Neuronal stem cell (in vitro differentiated cells): ENCODE measurements around the gene KLRC3.

Experiments
- DNase-seq: peaks from one replicate; pipeline ENCODE4 v3.0.0-alpha.2; 2013; ENCODE audit warnings: low spot score
- H2AFZ ChIP-seq: one replicate; pipeline ENCODE4 v1.6.1; 2013; ENCODE audit warnings: mild to moderate bottlenecking, low read length, inconsistent platforms
- H2AK5ac ChIP-seq: 2 replicates; pipeline ENCODE4 v1.6.1; 2013; ENCODE audit warnings: low read depth, mild to moderate bottlenecking, inconsistent platforms, low read length, moderate library complexity, mixed read lengths
- H2BK120ac ChIP-seq: 2 replicates; pipeline ENCODE4 v1.6.1; 2013; ENCODE audit warnings: low read depth, mild to moderate bottlenecking, inconsistent platforms, low read length, moderate library complexity, mixed read lengths
- H2BK12ac ChIP-seq: one replicate; pipeline ENCODE4 v1.6.1; 2013; ENCODE audit warnings: low read length, inconsistent platforms
- H2BK15ac ChIP-seq: 2 replicates; pipeline ENCODE4 v1.6.1; 2013; ENCODE audit warnings: mild to moderate bottlenecking, low read length, inconsistent platforms, mixed read lengths
- H2BK5ac ChIP-seq: one replicate; pipeline ENCODE4 v1.6.1; 2013; ENCODE audit warnings: inconsistent platforms, mild to moderate bottlenecking, low read length, moderate library complexity
- H3K14ac ChIP-seq: one replicate; pipeline ENCODE4 v1.6.1; 2013; ENCODE audit warnings: low read length, inconsistent platforms
- H3K18ac ChIP-seq: 2 replicates; pipeline ENCODE4 v1.6.1; 2013; ENCODE audit warnings: low read length, inconsistent platforms
- H3K23ac ChIP-seq: 2 replicates; pipeline ENCODE4 v1.6.1; 2013; ENCODE audit warnings: low read depth, mild to moderate bottlenecking, mixed read lengths, low read length, inconsistent platforms; ENCODE audit not compliant: poor library complexity
- H3K27ac ChIP-seq: replicated peaks from 3 replicates; pipeline ENCODE4 v1.5.1; 2013; ENCODE audit warnings: low read length, inconsistent platforms
- H3K27me3 ChIP-seq, 3 experiments: 2 replicates each; pipeline ENCODE4 v1.6.1; 2013; ENCODE audit warnings: low read length in 3 of 3, mild to moderate bottlenecking in 2 of 3, inconsistent platforms in 1 of 3, low read depth in 1 of 3, mixed read lengths in 1 of 3, moderate library complexity in 1 of 3; ENCODE audit not compliant: control insufficient read depth in 3 of 3, insufficient read depth in 3 of 3
- H3K36me3 ChIP-seq, 2 donors: replicated peaks in 1 of 2; 2 replicates each; pipeline ENCODE4 v1.6.1; 2013; ENCODE audit warnings: low read length in 2 of 2; ENCODE audit not compliant: control insufficient read depth in 2 of 2, insufficient read depth in 2 of 2
- H3K4ac ChIP-seq: 2 replicates; pipeline ENCODE4 v1.6.1; 2013; ENCODE audit warnings: inconsistent platforms, mild to moderate bottlenecking, low read length, moderate library complexity
- H3K4me1 ChIP-seq, 2 donors: 1 replicate in 1 of 2; 2 replicates in 1 of 2; pipeline ENCODE4 v1.6.1; 2013; ENCODE audit warnings: low read length in 2 of 2, low read depth in 1 of 2; ENCODE audit not compliant: control insufficient read depth in 2 of 2, insufficient read depth in 1 of 2
- H3K4me2 ChIP-seq: one replicate; pipeline ENCODE4 v1.6.1; 2013; ENCODE audit warnings: mild to moderate bottlenecking, low read length, inconsistent platforms; ENCODE audit not compliant: insufficient read depth, poor library complexity, severe bottlenecking
- H3K4me3 ChIP-seq, 2 donors: 2 replicates each; pipeline ENCODE4 v1.5.1; 2013; ENCODE audit warnings: low read length in 2 of 2, mild to moderate bottlenecking in 2 of 2, inconsistent platforms in 1 of 2, moderate library complexity in 1 of 2
- H3K79me1 ChIP-seq: one replicate; pipeline ENCODE4 v1.6.1; 2013; ENCODE audit warnings: low read depth, mild to moderate bottlenecking, inconsistent platforms, low read length, moderate library complexity
- H3K9ac ChIP-seq: one replicate; pipeline ENCODE4 v1.6.1; 2013; ENCODE audit warnings: mild to moderate bottlenecking, low read depth, low read length, inconsistent platforms; ENCODE audit not compliant: poor library complexity
- H3K9me3 ChIP-seq, 2 donors: replicated peaks in 1 of 2; 2 replicates each; pipeline versions ENCODE3 to v1.6.1; 2013; ENCODE audit warnings: low read length in 2 of 2, mild to moderate bottlenecking in 2 of 2, inconsistent platforms in 1 of 2, low read depth in 1 of 2, mixed read lengths in 1 of 2, moderate library complexity in 1 of 2; ENCODE audit not compliant: control insufficient read depth in 2 of 2, insufficient read depth in 1 of 2
- H4K8ac ChIP-seq: one replicate; pipeline ENCODE4 v1.6.1; 2013; ENCODE audit warnings: low read depth, mild to moderate bottlenecking, inconsistent platforms, low read length, moderate library complexity
- H4K91ac ChIP-seq: one replicate; pipeline ENCODE4 v1.6.1; 2013; ENCODE audit warnings: low read length, low read depth, mild to moderate bottlenecking, inconsistent platforms; ENCODE audit not compliant: poor library complexity
- WGBS, 2 donors: extraction: QIAGEN DNeasy Blood & Tissue Kit; methylation state at CpG; one replicate each; pipeline ENCODE4 v1.1.7; 2013; ENCODE audit warnings: missing lambda C conversion rate in 2 of 2, mixed read lengths in 1 of 2; ENCODE audit not compliant: insufficient read length in 2 of 2, insufficient replicate concordance in 1 of 2; ENCODE audit errors: extremely low coverage in 2 of 2; 5-methylcytosine and 5-hydroxymethylcytosine counted together

KLRC3 gene

DNA sequence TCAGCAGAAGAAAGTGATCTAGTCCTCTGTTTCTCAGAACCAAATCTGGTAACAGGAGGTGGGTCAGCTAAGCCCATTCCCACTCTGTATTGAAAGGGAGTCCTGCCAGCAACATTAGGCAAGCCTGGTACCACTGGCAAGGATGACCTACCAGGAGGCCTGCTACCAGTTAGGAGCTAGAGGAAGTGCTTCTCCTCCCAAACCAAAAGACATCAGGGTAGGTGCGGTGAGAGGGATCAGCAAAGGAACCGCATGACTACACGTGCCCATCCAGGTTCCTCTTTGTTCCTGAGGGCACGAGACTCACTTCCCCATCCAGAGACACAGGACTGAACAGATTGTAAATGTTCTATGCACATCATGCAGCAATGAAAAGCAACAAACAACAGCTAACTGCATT is 13.7 kb downstream of the KLRC3 start:
- no peak overlapping the region for H4K8ac ChIP-seq
- H3K79me1 ChIP-seq, result no peaks in the 10 kb centered on the region
- no CpG with 5 or more reads among the region's 4 CpGs for WGBS, 2 donors
- no peak overlapping the region for H2BK120ac ChIP-seq
- no peak for DNase-seq
- no peaks in the 10 kb centered on the region for H3K4me1 ChIP-seq
- H2AFZ ChIP-seq, result peak overlapping the region; percentile 36
- no peak overlapping the region for H3K27ac ChIP-seq
- no peak overlapping the region for H3K18ac ChIP-seq
- no peak overlapping the region for H3K4me3 ChIP-seq
- H2BK15ac ChIP-seq, result no peak overlapping the region
- no peak overlapping the region for H2BK12ac ChIP-seq
- no peak overlapping the region for H2AK5ac ChIP-seq
- no peaks in the 10 kb centered on the region for H3K36me3 ChIP-seq
- H3K9ac ChIP-seq, result no peak overlapping the region
- no peak overlapping the region for H3K23ac ChIP-seq
- no peaks in the 10 kb centered on the region for H3K27me3 ChIP-seq
- H3K9me3 ChIP-seq, result no peaks in the 10 kb centered on the region
- H4K91ac ChIP-seq, result no peak overlapping the region
- H3K4me2 ChIP-seq, result no peak overlapping the region
- no peak overlapping the region for H3K4ac ChIP-seq
- no peak overlapping the region for H2BK5ac ChIP-seq
- no peak overlapping the region for H3K14ac ChIP-seq

DNA sequence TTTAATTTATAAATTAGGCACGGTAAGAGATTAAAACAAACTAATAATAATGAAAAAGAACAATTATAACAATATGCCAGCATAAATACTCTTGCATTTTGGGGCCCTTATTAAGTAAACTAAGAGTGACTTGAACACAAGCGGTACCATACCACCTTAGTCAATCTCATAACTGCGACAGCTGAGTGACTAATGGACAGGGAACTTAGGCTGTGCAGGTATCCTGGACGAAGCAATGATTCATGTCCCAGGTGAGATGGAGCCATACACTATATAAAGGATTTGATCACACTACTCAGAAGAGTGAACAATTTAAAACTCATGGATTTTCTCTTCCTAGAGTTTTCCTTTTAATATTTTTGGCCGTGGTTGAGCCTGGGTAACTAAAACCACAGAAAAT is 15.1 kb downstream of the KLRC3 start:
- Histone ChIP-seq H3K9ac (no peak overlapping the region), H3K18ac (no peak overlapping the region), H2AK5ac (no peak overlapping the region), H3K4me3 (no peak overlapping the region), H2BK120ac (no peak overlapping the region), H3K9me3 (no peaks in the 10 kb centered on the region), H2BK5ac (no peak overlapping the region), H3K36me3 (no peaks in the 10 kb centered on the region), H3K4me2 (no peak overlapping the region), H2BK12ac (no peak overlapping the region), H3K14ac (no peak overlapping the region), H4K91ac (no peak overlapping the region), H3K23ac (no peak overlapping the region), H4K8ac (no peak overlapping the region), H3K79me1 (no peaks in the 10 kb centered on the region), H3K27me3 (no peaks in the 10 kb centered on the region), H2AFZ (no peak overlapping the region), H3K4ac (no peak overlapping the region), H3K27ac (no peak overlapping the region), H3K4me1 (no peaks in the 10 kb centered on the region), H2BK15ac (no peak overlapping the region)
- no peak for DNase-seq
- WGBS, 2 donors, result no CpG with 5 or more reads among the region's 5 CpGs

DNA sequence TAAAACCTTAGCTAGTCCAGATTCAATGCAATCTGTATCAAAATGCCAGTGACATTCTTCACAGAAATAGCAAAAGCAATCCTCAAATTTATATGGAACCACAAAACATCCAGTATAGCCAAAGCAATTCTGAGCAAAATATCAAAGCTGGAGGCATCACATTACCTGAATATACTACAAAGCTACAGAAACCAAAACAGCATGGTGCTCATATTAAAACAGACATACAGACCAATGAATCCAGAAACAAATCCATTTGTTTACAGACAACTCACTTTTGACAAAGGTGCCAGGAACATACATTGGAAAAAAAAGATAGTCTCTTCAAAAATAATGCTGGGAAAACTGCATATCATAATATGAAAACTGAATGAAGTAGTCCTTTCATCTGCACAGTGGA is 15.6 kb downstream of the KLRC3 start:
- no peak overlapping the region for H2BK120ac ChIP-seq
- no peak for DNase-seq
- H3K18ac ChIP-seq, result no peak overlapping the region
- no peak overlapping the region for H3K23ac ChIP-seq
- H3K4me2 ChIP-seq, result no peak overlapping the region
- no peak overlapping the region for H2BK5ac ChIP-seq
- H3K27me3 ChIP-seq, result no peaks in the 10 kb centered on the region
- H2AK5ac ChIP-seq, result no peak overlapping the region
- no peak overlapping the region for H2AFZ ChIP-seq
- no peak overlapping the region for H3K14ac ChIP-seq
- H4K91ac ChIP-seq, result no peak overlapping the region
- H3K4ac ChIP-seq, result no peak overlapping the region
- H2BK12ac ChIP-seq, result no peak overlapping the region
- no peak overlapping the region for H2BK15ac ChIP-seq
- H3K9ac ChIP-seq, result no peak overlapping the region
- no peaks in the 10 kb centered on the region for H3K36me3 ChIP-seq
- H3K79me1 ChIP-seq, result no peaks in the 10 kb centered on the region
- no peaks in the 10 kb centered on the region for H3K9me3 ChIP-seq
- no peak overlapping the region for H3K27ac ChIP-seq
- H3K4me3 ChIP-seq, result no peak overlapping the region
- H4K8ac ChIP-seq, result no peak overlapping the region
- no peaks in the 10 kb centered on the region for H3K4me1 ChIP-seq

DNA sequence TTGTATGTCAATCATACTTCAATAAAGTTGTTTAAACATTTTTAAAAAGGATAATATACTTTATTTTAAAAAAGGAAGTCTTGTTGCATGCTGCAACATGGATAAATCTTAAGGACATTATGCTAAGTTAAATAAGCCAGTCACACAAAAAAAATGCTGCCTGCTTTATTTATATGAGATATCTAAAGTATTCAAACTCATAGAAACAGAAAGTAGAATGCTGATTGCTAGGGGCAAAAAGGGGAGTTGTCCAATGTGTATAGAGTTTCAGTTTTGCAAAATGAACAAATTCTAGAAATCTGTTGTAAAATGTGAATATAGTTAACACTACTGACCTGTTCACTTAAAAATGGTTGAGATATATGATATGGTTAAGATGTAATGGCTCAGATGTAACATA is 19.6 kb downstream of the KLRC3 start:
- Histone ChIP-seq H2AFZ (no peak overlapping the region), H3K4me3 (no peak overlapping the region), H3K9me3 (no peaks in the 10 kb centered on the region), H3K27ac (no peak overlapping the region), H3K18ac (no peak overlapping the region), H3K27me3 (no peaks in the 10 kb centered on the region), H3K4me1 (no peaks in the 10 kb centered on the region), H3K36me3 (no peaks in the 10 kb centered on the region), H4K91ac (no peak overlapping the region), H2BK5ac (no peak overlapping the region), H2BK12ac (no peak overlapping the region), H3K79me1 (no peaks in the 10 kb centered on the region), H3K9ac (no peak overlapping the region), H3K4me2 (no peak overlapping the region), H2BK120ac (no peak overlapping the region), H4K8ac (no peak overlapping the region), H3K14ac (no peak overlapping the region), H2BK15ac (no peak overlapping the region), H2AK5ac (no peak overlapping the region), H3K23ac (no peak overlapping the region), H3K4ac (no peak overlapping the region)
- DNase-seq, result no peak
